G401.6 (cell line): Measurements from ENCODE around the gene CCNA1.

ENCODE experiments used
- FAIRE-seq: peaks from 2 replicates; lab custom pipeline; 2012; peaks lifted over from hg19 to GRCh38; lab: Jason Lieb, UNC

Gene CCNA1

DNA sequence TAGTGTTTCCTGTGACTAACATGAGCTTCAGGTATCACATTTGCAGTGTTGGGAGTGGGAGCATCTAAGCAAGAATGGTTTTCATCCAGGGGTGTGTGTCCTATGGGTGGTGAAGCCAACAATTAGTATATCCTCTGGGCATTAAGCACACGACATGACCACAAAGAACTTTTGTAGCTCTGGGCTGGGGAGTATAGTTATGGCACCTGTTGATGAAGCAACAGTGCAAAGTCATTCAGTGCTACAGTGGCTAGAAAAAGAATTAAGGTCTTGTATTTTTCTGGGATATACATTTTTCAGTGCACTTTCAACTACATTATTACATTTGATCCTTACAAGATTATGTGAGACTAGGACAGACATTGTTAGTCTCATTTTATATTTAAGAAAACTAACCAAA is 21.8 kb downstream of the CCNA1 start:
- no peak for FAIRE-seq

DNA sequence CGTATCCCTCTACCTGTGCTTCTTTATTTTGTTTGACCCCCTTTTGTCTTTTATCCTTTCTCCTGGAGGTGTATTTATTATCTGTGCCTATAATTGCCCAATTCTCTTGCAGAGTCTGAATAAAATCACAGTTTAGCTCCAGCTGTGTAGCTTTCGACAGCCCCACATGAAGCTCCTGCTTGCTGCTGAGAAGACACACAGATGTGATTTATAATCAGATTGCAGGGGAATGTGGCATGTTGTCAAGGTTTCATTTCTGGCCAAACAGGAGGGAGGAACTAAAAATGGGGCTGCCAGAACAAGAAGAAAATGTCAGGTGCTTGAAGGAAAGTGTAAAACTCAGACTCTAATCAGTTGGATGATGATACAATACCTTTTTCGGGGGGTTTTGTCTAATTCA is 22.7 kb downstream of the CCNA1 start:
- FAIRE-seq = no peak

DNA sequence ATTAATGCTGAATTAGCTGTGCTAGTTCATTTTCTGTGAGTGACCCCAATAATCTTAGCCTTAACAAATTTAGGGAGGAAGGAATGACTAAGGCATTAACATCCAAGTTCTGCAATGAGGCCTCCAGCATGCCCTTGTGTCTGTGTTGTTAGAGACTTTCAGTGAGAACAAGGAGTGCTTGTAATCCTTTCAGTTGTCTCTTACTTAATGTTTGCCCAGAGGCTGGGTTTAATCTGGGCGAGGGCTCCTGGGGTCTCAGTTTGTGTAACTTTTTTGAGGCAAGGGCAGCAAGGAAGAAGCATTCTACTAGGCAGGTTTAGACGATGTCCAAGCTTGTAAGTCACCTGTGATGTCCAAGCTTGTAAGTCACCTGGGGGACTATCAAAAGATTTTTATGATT is 24.3 kb downstream of the CCNA1 start:
- no peak for FAIRE-seq

DNA sequence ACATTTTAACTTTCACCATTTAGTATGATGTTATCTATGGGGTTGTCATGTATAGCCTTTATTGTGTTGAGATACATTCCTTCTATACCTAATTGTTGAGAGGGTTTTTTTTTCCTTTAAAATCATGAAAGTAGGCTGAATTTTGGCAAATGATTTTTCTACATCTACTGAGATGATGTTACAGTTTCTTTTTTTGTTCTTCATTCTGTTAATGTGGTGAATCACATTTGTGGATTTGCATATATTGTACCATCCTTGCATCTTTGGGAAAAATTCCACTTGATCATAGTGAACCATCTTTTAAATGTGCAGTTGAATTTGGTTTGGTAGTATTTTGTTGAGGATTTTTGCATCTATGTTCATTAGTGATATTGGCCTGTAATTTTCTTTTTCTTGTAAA is 29.2 kb downstream of the CCNA1 start:
- no peak for FAIRE-seq

DNA sequence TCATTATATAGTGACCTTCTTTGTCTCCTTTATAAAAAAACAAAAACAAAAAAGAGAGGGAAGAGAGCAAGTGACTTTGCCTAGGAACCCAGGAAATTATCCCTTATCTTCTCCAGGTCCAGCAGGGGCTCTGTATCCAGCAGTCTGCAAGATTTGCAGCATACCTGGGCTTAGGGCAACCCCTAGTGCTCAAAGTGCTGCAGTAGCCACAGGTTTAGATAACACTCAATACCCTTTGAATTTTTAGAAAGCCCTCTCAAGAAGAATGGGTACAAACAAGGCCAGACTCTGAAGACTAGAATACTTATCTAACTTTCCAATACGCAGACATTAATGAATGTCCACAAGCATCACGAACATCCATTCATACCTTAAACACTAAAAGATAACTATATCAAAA is 43.2 kb downstream of the CCNA1 start:
- FAIRE-seq = no peak

DNA sequence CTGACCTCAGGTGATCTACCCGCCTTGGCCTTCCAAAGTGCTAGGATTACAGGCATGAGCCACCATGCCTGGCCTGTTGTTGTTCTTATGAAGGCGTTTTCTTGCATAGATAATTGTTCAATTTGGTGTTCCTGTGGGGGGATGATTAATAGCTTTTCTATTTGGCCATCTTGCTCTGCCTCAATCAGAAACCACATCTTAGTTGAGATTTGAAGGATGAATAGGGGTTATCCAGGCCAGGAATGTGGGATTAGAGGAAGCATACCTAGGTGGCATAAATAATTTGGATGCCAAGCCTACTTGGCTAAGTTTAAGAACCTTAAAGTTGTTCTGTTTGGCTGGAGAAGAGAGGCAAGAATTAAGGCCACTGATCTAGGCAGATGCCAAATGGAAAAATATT is 44.4 kb downstream of the CCNA1 start:
- no peak for FAIRE-seq

DNA sequence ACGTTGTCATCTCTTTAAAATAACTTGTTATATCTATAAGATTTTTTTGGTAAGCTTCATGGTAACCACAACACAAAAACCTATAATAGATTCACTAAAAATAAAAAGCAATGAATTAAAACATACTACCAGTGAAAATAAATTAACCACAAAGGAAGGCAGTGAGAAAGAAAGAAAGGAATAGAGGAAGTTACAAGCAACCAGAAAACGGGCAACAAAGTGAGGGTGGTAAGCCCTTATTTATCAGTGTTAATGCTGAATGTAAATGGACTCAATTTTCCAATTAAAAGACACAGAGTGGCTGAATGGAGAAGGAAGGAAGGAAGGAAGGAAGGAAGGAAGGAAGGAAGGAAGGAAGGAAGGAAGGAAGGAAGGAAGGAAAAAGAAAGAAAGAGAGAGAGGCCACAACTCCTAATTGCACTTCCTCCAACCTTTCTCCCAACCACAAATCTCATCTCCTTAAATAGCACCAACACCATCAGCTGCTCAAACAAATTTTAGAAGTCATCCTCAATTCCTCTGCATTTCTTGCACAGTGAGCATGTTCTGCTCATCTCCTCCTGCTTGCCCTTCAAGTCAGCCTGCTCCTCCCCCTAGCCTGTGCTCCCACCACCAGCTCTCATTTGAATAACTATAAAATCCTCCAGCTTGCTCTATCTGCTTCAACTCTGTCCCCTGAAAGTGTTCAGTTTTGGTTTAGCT is 48.6 kb downstream of the CCNA1 start:
- no peak for FAIRE-seq

DNA sequence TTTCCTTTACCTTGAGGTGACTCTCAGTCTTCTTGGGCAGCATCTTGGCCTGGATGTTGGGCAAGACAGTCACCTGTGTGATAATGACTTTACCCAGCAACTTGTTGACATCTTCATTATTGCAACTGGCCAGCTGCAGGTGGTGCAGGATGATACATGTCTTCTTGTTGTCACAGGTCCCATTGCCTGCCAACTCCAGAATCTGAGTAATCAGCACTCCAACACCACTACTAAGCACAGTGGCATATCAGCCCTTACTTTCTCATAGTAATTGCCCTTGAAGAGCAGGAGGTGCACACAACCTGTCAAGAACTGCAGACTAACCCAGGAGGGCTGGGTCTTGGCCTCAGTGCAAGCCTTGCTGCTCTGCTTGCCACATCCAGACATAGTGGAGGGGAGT is 57.8 kb downstream of the CCNA1 start:
- no peak for FAIRE-seq
